GM23248 (cell line): ENCODE measurements around the gene SLC10A6. TPM values are rescaled to one million over a fixed set of nuclear protein-coding genes. Genes with fewer than 3 reads are reported as not detected.

Experiments
- DNase-seq: peaks from one replicate; pipeline ENCODE4 v3.0.0-alpha.2; 2015
- H2AFZ ChIP-seq: fragments of 200-600 bp; sonication (generic); 2 replicates; pipeline ENCODE4 v1.6.1; 2016; ENCODE audit warnings: antibody characterized with exemption
- H3F3A ChIP-seq: fragments of 200-600 bp; sonication (generic); 2 replicates; pipeline ENCODE4 v1.6.1; 2016; ENCODE audit warnings: mild to moderate bottlenecking, antibody characterized with exemption, mixed run types; ENCODE audit not compliant: insufficient read depth
- H3K27ac ChIP-seq: fragments of 200-600 bp; sonication (generic); 2 replicates; pipeline ENCODE4 v1.5.1; 2016; ENCODE audit warnings: mild to moderate bottlenecking
- H3K27me3 ChIP-seq: fragments of 200-600 bp; sonication (generic); replicated peaks from 2 replicates; pipeline ENCODE4 v1.6.1; 2016; ENCODE audit warnings: mild to moderate bottlenecking; ENCODE audit not compliant: insufficient read depth
- H3K36me3 ChIP-seq: fragments of 200-600 bp; sonication (generic); 2 replicates; pipeline ENCODE4 v1.6.1; 2016; ENCODE audit warnings: low read depth, mild to moderate bottlenecking
- H3K4me1 ChIP-seq: fragments of 200-600 bp; sonication (generic); 2 replicates; pipeline ENCODE4 v1.6.1; 2016; ENCODE audit warnings: mild to moderate bottlenecking; ENCODE audit not compliant: insufficient read depth
- H3K4me2 ChIP-seq: fragments of 200-600 bp; sonication (generic); one replicate; pipeline ENCODE4 v1.6.1; 2016; ENCODE audit warnings: mild to moderate bottlenecking; ENCODE audit not compliant: unreplicated experiment
- H3K4me3 ChIP-seq: fragments of 200-600 bp; sonication (generic); 2 replicates; pipeline ENCODE4 v1.5.1; 2016; ENCODE audit warnings: mild to moderate bottlenecking
- H3K79me2 ChIP-seq: fragments of 200-600 bp; sonication (generic); 2 replicates; pipeline ENCODE4 v1.6.1; 2016; ENCODE audit warnings: mild to moderate bottlenecking; ENCODE audit not compliant: insufficient read depth
- H3K9ac ChIP-seq: fragments of 200-600 bp; sonication (generic); 2 replicates; pipeline ENCODE4 v1.6.1; 2016; ENCODE audit warnings: mild to moderate bottlenecking
- H3K9me2 ChIP-seq: fragments of 200-600 bp; sonication (generic); 2 replicates; pipeline ENCODE4 v1.6.1; 2016; ENCODE audit warnings: mixed run types, mild to moderate bottlenecking, moderate library complexity; ENCODE audit not compliant: insufficient read depth
- H3K9me3 ChIP-seq: fragments of 200-600 bp; sonication (generic); one replicate; pipeline ENCODE4 v1.6.1; 2017; ENCODE audit warnings: low read depth
- H4K20me1 ChIP-seq: fragments of 200-600 bp; sonication (generic); 2 replicates; pipeline ENCODE4 v1.6.0; 2016; ENCODE audit not compliant: insufficient read depth
- EZH2 ChIP-seq: fragments of 200-600 bp; sonication (generic); IDR thresholded peaks from 2 replicates; pipeline ENCODE4 v1.6.1; 2018; ENCODE audit warnings: antibody characterized with exemption, mild to moderate bottlenecking; ENCODE audit not compliant: insufficient read depth, poor library complexity, severe bottlenecking
- EZH2phosphoT487 ChIP-seq: fragments of 200-600 bp; sonication (generic); IDR thresholded peaks from 2 replicates; pipeline ENCODE4 v1.6.1; 2018; ENCODE audit warnings: antibody characterized with exemption, moderate library complexity, mild to moderate bottlenecking, low read depth; ENCODE audit not compliant: insufficient read depth
- WGBS, 2 experiments: methylation state at CpG; one replicate each; pipeline ENCODE4 v1.1.6; 2015 to 2017; ENCODE audit warnings: low lambda C conversion rate in 2 of 2, low coverage in 1 of 2; ENCODE audit errors: missing lambda C conversion rate in 2 of 2; 5-methylcytosine and 5-hydroxymethylcytosine counted together
- in situ Hi-C: fragments of 300-500 bp; cut with MboI; formaldehyde crosslinking; loops from 2 replicates; pipeline ENCODE4 v1.15.0; 2020
- polyA plus RNA-seq: library from polyadenylated mRNA; unstranded; fragments of >200 nt; fragmentation: Nextera tagmentation; extraction: Ambion mirVana; gene quantifications from 2 replicates; pipeline ENCODE4 v1.2.1, GENCODE V29; 2016
- total RNA-seq: library from RNA; depleted of rRNA; stranded (reverse); fragments of >200 nt; shearing (Covaris generic); gene quantifications from 2 replicates; pipeline ENCODE4 v1.2.3, GENCODE V29; 2014

SLC10A6 gene
- total and polyA plus RNA-seq, 2 experiments from 2014 or later = not detected

DNA sequence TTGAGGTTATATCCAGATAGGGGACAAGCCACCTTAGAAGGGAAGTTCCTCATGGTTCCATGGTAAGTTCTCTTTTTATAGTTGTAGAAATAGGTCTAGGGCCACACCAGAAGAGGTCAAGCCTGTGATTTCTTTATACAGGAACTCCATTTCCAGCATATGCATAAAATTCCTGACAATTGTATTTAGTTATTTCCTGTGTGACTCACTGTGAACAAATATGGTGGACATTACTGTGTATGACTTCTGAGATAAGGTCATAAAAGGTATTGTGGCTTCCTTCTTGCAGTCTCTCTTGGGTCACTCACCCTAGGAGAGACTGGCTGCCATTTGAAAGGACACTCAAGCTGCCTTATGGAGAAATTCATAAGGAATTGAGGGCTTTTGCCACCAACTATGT is 45.3 kb upstream of the SLC10A6 start:
- Histone ChIP-seq H3K4me1 (peaks cover 7% of the 10 kb centered on the region; the same call in 1 of the 2 replicates), H3K27me3 (no peaks in the 10 kb centered on the region), H3K4me3 (no peak overlapping the region), H4K20me1 (no peaks in the 10 kb centered on the region), H3K9me2 (no peaks in the 10 kb centered on the region), H2AFZ (0 out of 2 replicates have a peak overlapping the region, but pooled peaks have one; percentile 45), H3K9ac (no peak overlapping the region), H3K27ac (no peak overlapping the region), H3F3A (peaks cover 14% of the 10 kb centered on the region), H3K4me2 (no peak overlapping the region), H3K79me2 (no peaks in the 10 kb centered on the region), H3K9me3 (no peaks in the 10 kb centered on the region), H3K36me3 (no peaks in the 10 kb centered on the region)
- in situ Hi-C loops = no loop called here
- DNase-seq = peak; percentile 45
- TF ChIP-seq EZH2phosphoT487 (no peak), EZH2 (no peak)

DNA sequence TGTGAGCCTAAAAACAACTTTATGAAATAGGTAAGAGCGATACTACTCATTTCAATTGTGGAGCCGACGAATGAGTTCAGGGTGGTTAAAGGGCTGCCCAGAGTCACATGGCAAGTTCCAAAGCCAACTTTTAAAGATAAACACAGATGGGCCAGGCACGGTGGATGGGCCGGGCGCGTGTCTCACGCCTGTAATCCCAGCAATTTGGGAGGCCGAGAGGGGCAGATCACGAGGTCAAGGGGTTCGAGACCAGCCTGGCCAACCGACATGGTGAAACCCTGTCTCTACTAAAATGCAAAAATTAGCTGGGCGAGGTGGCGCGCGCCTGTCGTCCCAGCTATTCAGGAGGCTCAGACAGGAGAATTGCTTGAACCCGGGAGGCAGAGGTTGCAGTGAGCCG is 44.0 kb upstream of the SLC10A6 start:
- DNase-seq = no peak
- TF ChIP-seq EZH2 (no peak), EZH2phosphoT487 (no peak)
- no peak overlapping the region for H3K4me3 ChIP-seq
- WGBS, 2 experiments = 89 to 93% methylated on average over 19 of the region's 19 CpGs
- H3K9ac ChIP-seq = no peak overlapping the region
- in situ Hi-C loops = no loop called here
- no peaks in the 10 kb centered on the region for H3K27me3 ChIP-seq
- H3K4me1 ChIP-seq = peaks cover 7% of the 10 kb centered on the region; the same call in 1 of the 2 replicates
- H3K27ac ChIP-seq = no peak overlapping the region
- H4K20me1 ChIP-seq = no peaks in the 10 kb centered on the region
- H2AFZ ChIP-seq = peak overlapping the region; percentile 94
- no peaks in the 10 kb centered on the region for H3K9me3 ChIP-seq
- no peaks in the 10 kb centered on the region for H3K9me2 ChIP-seq
- no peaks in the 10 kb centered on the region for H3K36me3 ChIP-seq
- no peaks in the 10 kb centered on the region for H3K79me2 ChIP-seq
- H3F3A ChIP-seq = peaks cover 14% of the 10 kb centered on the region
- H3K4me2 ChIP-seq = no peak overlapping the region

DNA sequence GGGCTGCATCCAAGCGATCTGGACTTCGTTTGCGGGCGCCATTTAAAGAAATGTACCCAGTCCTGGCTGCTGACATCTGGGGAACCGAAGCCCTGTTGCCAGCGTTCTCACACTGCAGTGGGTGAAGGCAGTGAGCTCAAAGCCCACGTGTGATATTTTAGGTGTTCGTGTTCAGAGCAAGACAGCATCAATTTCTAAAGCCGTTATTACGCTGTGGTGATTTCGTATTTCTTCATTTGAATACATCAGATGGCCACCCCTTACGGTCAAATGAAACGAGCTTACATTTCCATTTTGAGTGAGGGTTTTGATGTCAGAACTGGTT is 43.4 kb upstream of the SLC10A6 start:
- Histone ChIP-seq H3K79me2 (no peaks in the 10 kb centered on the region), H3K4me2 (peak overlapping the region; percentile 91), H3K9me2 (no peaks in the 10 kb centered on the region), H3K9ac (peak overlapping the region; percentile 81), H3F3A (peaks cover 14% of the 10 kb centered on the region), H3K9me3 (no peaks in the 10 kb centered on the region), H3K27me3 (no peaks in the 10 kb centered on the region), H3K27ac (no peak overlapping the region), H4K20me1 (no peaks in the 10 kb centered on the region), H2AFZ (peak overlapping the region; percentile 94), H3K4me3 (peak overlapping the region; percentile 88), H3K4me1 (peaks cover 7% of the 10 kb centered on the region; the same call in 1 of the 2 replicates), H3K36me3 (no peaks in the 10 kb centered on the region)
- TF ChIP-seq EZH2 = no peak
- no peak for TF ChIP-seq EZH2phosphoT487
- DNase-seq = peak; percentile 43
- WGBS, 2 experiments = 12% methylated on average over 13 of the region's 13 CpGs
- in situ Hi-C loops = no loop called here

DNA sequence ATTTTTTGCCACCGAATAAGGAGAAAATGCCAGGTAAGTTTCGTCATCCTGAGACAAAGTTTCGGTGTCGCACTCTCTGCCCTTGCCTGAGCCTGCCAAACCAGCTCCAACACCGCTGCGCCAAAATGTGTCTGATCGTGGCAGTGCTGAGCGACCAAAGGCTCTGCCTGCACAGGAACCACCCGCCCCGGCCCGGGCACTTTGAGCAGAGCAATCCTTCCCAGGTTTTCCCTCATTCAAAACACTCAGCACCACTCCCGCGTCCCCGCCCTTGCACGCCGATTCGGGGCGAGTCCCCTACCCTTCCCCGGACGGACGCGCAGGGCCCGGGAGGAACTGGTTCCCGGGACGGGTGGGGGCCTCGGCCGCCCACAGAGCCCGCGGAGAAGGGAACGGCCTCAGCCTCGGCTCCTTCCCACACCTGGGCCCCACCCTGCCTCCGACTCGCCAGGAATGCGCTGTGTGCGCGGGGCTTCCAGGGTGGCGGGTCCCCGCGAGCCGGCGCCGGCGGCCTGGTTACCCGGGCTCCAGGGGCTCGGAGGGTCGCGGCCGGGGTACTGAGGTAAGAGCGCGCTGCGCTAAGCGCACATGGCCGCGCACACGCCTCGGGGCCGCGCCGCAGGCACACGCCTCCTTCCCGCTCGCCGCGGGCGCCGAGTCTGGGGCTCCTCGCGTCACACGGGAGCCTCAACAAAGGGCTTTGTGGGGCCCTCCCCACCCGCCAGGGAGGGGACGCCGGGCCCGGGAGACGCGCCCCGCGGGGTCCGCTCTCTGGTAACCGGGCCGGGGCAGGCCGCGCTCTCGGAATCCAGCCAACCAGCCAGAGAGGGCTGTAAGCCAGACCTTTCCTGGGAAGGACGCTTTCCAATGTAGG is 42.8 kb upstream of the SLC10A6 start, which contains the start of gene C4orf36:
TSS of gene C4orf36 (minus strand) at position 661 of the 874 bp plus-strand sequence. CDS start 902 bp downstream, outside the sequence.
- 1% methylated on average over 41 to 74 of the region's 84 CpGs for WGBS, 2 experiments
- Histone ChIP-seq H3K9ac (peak within 1 kb of the TSS; percentile 81), H3K9me3 (no peaks in the 10 kb centered on the region), H3F3A (peaks cover 14% of the 10 kb centered on the region), H3K79me2 (no peaks in the 10 kb centered on the region), H3K27ac (no peak within 1 kb of the TSS), H4K20me1 (no peaks in the 10 kb centered on the region), H3K9me2 (no peaks in the 10 kb centered on the region), H3K36me3 (no peaks in the 10 kb centered on the region), H3K4me2 (peak within 1 kb of the TSS; percentile 91), H3K4me1 (peaks cover 7% of the 10 kb centered on the region; the same call in 1 of the 2 replicates), H3K4me3 (peak within 1 kb of the TSS; percentile 88), H3K27me3 (no peaks in the 10 kb centered on the region), H2AFZ (peak within 1 kb of the TSS; percentile 94)
- in situ Hi-C loops = no loop called here
- no peak for TF ChIP-seq EZH2
- TF ChIP-seq EZH2phosphoT487 = no peak
- DNase-seq = peak; percentile 69
